HG03060 (cell line): ENCODE measurements around the gene PLGRKT.
"Not testable (repeated sequence)": the region's sequence is repeated elsewhere in the genome, so short reads cannot be mapped to it uniquely, and the experiment has no call there.

ENCODE experiments used
- ATAC-seq: cut with Tn5 transposase; IDR thresholded peaks from one replicate; pipeline ENCODE4 v1.9.1; 2021; ENCODE audit warnings: low read depth, moderate number of reproducible peaks; ENCODE audit not compliant: unreplicated experiment

Gene PLGRKT

GRCh38 chr9:5321601-5322000 lies 116.1 kb downstream of the PLGRKT start:
- ATAC-seq, result not testable (repeated sequence)

GRCh38 chr9:5321058-5321457 lies 116.7 kb downstream of the PLGRKT start:
- no peak for ATAC-seq

DNA sequence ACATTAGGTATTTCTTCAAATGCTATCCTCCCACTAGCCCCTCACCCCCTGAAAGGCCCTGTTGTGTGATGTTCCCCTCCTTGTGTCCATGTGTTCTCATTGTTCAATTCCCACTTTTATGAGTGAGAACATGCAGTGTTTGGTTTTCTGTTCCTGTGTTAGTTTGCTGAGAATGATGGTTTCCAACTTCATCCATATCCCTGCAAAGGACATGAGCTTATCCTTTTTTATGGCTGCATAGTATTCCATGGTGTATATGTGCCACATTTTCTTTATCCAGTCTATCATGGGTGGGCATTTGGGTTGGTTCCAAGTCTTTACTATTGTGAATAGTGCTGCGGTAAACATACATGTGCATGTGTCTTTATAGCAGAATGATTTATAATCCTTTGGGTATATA lies 121.3 kb downstream of the PLGRKT start:
- ATAC-seq, result not testable (repeated sequence)

- no peak for ATAC-seq
These were observed 122.4 kb downstream of the PLGRKT start for GRCh38 chr9:5315187-5315923.

- ATAC-seq, result no peak
These were observed 126.9 kb downstream of the PLGRKT start for GRCh38 chr9:5310851-5311250.
